ENCODE measurements around the gene DUSP10.

GRCh38 chr1:221719987-221720386 lies 21.9 kb downstream of the DUSP10 start:
- TF ChIP-seq ZNF416 (CRISPR knock-in tag; IDR thresholded peaks at IDR 0.05) (no peak), NFE2L1 (CRISPR knock-in tag; IDR thresholded peaks at IDR 0.05) (no peak)
